GM18861 (cell line): ENCODE data around the gene NR3C2.
A peak's percentile ranks its signal among the peaks of the same experiment; 100 is the strongest.

ENCODE experiments used
- ATAC-seq: cut with Tn5 transposase; IDR thresholded peaks from one replicate; pipeline ENCODE4 v1.9.1; 2021; ENCODE audit not compliant: unreplicated experiment

The NR3C2 gene

DNA sequence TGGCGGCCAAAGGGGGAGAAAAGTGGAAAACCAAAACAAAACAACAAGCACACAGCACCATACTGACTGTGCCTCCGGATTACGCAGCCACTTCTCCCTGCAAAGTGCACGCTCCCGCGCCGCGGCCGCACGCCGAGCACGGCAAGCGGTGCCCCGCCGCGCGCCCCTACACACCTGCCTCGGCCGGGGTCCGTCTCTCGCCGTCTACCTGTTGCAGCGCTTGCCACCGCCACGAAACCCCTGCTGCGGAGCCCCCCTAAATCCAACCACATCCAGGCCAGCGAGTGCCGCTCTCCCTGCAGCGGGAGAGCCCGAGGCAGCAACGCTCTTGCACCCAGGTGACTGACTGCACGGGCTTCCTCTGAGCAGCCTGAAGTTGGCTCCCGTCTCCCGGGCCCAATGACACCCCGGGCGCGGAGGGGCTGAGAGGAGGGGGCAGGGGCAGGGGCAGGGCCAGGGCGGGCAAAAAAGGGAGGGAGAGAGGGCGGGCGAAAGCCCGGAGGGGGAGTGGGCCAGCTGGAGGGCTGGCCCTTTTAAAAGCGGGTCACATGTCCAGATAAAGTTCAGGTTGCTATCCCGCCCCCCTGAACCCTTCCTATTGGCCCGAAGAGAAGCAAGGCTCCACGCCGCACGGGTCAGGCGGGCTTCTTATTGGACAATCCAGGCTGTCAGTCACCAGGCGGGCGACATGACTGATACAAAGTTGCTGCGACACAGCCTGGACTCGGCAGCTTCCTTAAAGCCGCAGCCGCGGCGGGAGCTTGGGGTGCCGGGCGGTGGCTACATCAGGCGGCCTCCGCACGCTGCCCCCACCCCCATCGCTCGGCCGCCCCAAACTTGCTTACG, at the start of gene NR3C2:
NR3C2 (minus strand) TSS at position 429 of the 846 bp plus-strand sequence.
- ATAC-seq, result peak; percentile 98

DNA sequence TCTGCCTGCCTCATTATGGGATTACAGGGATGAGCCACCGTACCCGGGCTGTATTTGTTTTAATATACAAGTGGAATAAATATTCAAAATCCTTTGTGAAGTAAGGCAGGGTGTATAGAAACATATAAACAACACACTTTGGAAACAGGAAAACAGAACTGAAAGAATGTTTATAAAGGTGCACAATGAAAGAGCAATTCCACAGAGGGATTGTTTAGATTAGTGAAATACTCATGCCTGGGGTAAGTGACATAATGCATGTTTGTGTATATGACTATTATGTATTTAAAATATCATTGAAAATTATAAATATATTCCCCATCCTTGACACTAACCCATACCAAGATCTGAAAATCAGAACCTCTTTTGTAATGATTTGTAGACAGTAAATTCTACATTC, 45.0 kb upstream of the NR3C2 start:
- no peak for ATAC-seq

DNA sequence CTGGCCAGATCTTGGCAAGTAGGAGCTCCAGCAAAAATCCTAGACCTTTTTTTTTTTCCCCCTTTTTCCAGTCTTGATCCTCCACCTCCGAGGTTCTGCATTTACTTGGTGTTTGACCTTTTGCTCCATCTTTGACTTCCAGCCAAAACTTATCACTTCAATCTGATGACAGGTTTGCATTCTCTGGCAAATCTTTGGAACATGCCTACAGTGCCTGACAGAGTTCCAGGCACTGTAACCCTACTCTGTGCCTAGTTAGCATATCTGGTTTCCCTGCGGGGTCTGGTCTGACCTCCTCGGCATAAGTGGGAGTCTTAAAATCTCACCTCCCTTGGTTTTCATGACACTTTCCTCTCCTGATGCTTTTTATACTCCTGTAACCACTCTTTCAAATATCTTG, 39.4 kb upstream of the NR3C2 start:
- no peak for ATAC-seq

DNA sequence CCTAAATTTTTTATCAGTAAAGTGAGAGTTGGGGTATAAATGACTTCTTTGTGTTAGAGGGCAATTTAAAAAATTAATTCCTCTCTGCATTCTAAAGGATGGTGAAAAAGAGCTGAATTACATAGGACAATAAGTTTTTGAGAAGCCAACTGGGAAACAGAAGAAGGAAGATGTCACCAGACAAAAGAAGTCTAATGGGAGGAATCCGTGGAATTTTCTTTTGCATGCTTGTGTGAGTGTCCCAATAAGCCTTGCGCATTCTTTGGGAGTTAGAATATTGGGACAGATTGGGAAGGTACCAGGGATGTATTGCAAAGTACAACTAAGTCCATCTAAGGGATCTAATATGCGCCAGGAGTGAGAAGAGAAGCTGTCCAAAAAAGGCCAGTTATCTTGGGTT, 35.1 kb upstream of the NR3C2 start:
- ATAC-seq, result no peak

DNA sequence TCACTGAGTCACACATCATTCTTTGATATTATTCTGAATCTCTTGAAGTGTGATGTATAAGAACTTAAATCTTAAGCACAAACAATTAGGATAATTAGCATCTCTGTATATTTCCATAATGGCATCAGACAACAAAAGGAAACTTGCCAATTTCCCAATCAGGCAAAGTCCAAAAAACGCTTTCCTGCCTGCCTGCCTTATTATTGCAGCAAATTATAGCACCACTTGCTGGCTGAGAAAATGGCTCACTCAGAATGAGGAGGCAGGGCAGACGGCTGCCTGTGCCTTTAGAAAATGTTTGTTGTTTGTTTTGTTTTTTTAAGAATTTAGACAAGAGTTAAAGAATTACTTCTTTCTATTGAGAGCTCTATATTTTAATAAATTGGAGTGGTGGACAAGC, 27.7 kb upstream of the NR3C2 start:
- ATAC-seq, result no peak

DNA sequence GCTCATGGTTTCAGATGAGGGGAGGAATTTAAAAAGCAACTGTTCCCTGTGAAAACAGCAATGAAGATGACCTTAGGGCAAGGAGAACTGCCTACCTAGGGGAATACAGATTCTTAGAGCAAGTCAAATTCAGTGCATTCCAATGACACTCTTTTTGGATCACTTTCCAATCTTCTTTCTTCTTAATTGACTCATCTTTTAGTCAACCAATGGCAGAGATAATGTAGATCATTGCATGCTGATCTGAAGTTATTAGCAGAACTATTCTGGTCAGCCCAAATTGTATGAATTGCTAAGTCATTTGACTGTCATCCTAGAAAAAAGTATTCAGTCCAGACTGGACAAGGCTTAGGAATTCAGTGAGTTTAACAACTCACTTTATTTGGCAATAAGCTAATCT, 12.6 kb upstream of the NR3C2 start:
- no peak for ATAC-seq

DNA sequence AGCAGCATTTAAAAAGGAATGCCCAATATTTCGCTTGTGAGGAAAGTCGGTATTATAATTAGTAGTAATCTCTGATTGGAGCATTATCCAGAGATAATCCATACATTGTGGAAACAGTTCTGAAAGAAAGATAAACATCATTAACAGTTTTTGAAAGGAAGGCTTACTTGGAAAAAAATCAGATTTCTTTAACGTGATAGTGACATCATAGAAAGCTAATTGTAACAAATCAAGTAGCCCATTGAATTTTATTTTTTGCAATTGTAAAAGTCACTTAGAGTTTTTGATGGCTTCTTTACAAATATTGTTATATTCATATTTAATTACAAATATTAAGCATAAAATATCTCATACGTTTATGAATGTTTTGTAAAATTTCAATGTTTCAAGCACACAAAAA, 11.6 kb upstream of the NR3C2 start:
- ATAC-seq, result no peak

DNA sequence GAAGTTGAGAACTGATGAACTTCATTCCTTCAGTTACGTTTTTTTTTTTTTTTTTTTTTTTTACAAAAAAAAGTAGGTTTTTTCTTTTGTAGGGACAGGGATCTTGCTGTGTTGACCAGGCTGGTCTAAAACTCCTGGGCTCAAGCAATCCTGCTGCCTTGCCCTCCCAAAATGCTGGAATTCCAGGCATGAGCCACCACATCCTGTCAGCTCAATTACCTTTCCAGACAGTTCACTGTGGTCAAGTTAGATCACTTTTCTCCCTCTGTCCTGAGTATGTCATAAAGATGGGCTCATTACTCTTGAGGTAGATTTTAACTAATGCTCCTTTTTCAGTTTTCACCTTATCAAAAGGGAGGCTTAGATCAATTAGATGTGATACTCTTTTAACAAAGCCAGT, 10.8 kb upstream of the NR3C2 start:
- ATAC-seq, result no peak

DNA sequence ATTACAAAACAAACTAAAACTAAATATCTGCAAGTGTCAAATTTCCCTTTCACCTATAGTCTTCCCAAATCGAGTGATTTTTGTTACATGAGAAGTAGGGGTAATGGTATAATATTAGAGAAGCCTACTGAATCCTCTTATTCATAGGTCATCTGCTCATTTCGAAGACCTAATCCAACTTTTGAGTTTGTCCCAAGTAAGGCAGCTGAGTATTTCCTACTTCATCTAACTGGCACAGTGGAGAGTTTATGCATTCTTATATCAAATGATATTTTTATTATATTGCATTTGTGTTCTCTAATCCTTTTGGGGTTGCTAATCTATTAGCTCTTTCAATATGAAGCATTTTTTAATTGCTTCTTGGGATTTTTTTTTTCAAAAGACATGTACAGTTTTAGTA, 7.7 kb upstream of the NR3C2 start:
- ATAC-seq, result no peak

DNA sequence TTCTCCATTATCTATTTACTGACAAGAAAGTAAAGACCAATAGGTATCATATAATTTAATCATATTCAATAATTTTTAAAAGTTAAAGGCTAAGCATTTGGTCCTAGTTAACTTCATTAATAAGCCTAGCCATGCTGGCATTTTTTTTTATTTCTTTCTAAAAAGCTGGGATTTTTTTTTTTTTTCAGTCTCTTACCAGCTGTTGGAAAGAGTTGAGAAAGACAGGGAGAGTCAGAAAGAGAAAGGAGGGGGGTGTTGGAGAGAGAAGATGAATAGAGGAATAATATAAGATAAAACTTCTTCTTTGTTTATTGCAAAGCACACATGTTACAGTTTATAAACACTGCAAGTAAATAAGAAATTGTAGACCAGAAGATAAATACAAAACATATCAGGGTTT, 5.9 kb upstream of the NR3C2 start:
- ATAC-seq, result no peak

DNA sequence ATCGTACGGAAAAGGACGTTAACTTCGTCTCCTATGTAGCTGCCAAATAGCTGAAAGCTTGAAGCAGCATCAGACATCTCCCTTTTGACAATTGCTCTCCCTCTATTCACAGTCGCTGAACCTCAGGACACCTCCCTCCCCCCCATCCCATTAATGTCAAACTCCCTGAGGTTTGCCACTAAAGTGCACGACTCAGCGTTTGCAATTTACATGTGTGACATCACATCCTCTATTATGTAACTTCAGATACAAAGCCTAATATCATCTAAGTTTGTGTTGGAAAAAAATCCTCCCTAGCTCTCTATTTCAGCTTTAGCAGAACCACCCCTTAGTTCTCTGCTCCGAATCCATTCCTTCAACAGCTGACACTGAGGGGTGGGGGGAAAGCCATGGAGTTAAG, 5.5 kb upstream of the NR3C2 start:
- no peak for ATAC-seq

DNA sequence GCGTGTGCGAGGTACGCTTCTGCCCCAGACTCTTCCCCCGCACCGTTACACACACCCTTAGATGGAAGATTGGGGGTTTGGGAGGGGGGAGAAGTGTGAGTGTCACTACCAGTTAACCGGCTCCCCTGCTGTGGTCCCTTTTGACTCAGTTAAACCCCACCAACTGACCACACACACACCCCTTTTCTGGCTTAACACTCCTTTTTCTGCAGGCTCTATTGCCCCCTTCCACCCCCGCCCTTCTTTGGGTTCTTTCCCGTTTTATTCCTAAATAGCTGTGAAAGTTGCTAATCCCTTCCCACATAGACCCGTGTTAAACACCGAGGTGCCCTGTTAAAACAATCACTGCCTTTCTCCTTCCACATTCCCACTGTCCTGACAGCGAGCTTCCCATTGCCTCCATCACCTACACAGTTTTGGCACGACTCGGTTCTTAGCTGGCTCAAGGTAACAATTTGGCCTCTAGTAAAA, 3.7 kb upstream of the NR3C2 start:
- ATAC-seq, result no peak

DNA sequence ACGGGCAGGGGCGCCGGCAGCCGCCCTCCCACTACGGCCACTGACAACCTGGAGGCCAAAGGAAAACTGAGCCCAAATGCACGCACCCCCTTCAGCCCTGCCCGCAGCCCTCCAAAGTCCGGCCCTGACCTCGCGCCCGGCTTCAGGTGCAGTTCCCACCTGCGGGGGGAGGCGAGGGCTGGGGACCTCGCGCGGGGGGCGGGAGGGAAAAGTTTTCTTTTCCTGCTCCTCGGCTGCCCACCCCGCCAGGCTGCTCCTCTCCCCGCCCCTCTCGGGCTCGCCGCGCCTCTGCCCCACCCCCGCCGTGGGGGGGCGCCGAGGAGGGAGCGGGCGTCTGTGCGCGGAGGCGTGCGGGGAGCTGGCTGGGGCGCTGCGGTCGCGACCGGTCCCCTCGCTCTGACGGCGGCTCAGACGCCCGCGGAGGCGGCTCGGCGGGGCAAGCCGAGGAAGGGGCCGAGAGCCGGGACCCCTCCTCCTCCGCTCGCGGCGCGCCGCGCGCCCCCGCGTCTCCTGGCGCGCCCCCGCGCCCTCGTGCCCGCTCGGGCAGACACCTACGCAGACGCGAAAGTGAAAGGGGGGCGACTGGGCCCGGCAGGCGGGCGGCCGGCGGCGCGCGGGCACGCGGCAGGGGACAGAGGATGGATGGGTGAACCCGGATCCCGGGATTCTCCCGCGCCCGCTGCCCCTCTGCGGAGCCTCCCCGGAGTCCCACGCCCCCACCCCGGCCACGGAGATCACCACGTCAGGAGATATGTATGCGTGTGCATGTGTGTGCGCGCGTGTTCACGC, 3.1 kb upstream of the NR3C2 start:
- ATAC-seq, result no peak

DNA sequence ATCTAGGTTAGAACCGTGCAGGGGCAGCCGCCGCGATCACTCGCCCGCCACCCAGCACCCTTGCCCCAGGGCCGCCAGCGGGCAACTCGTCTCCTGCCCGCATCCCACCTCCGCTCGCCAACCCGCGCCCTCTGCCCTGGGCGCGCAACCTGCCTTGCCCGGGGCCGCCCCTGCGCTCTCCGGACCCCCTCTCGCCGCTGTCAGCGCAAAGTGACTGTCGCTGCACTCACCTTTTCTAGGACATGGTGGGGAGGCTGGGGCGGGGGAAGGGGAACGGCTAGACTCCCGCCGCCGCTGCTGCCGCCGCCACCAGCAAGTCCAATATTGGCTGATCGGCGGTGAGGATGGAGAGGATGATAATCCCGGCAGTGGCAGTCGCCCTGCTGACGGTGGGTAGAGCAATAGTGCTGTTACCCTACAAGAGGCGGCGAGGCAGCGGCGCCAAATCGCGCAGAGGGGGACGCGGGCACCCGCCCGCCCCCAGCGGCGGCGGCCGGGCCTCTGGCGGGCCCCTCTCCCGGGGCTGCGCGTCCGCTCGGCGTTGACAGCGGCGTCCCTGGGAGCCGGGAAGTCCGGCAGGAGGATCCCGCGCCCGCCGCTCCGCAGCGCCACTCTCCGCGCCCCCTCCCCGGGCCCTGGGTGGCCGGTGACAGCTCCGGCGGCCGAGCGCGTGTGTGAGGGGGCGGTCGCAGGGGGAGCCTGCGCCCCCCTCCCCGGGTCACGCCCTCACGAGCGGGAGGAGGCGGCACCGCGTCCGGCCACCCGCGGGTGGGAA, 2.3 kb upstream of the NR3C2 start:
- no peak for ATAC-seq

DNA sequence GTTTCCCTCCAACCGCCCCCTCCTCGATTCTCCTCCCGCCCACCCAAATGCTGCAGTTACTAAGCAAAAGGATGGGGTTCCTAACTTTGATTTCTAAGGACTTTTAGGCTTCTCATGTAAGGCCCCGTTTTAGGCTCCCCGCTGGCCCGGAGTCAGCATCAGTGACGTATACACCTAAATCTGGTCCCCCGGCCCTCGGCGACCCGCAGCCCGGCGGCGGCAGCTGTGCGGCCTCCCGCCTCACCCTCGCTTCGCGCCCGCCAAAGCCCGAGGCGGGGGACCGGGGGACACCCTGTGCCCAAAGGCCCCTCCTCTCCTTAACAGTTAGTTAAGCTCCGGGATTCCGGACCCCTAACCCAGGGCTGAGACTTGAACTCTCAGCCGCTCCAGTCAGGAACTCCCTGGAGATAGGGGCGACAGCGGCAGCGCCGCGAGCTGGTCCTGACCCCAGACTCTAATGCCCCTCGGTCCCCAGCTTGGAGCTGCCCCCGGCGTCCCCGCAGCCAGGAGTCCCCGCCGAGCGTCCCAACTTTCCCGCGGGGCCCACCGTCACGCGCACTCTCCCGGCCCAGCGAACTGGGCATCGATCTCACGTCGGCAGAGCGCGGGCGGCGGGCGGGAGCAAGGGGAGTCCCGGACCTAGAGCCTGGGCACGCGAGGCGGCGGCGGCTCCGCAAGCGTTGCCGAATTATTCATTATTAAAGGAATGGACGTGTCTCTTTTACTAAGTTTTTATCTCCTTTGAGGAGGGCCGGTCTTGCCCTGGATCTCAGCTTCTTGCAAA, 1.5 kb upstream of the NR3C2 start:
- no peak for ATAC-seq

DNA sequence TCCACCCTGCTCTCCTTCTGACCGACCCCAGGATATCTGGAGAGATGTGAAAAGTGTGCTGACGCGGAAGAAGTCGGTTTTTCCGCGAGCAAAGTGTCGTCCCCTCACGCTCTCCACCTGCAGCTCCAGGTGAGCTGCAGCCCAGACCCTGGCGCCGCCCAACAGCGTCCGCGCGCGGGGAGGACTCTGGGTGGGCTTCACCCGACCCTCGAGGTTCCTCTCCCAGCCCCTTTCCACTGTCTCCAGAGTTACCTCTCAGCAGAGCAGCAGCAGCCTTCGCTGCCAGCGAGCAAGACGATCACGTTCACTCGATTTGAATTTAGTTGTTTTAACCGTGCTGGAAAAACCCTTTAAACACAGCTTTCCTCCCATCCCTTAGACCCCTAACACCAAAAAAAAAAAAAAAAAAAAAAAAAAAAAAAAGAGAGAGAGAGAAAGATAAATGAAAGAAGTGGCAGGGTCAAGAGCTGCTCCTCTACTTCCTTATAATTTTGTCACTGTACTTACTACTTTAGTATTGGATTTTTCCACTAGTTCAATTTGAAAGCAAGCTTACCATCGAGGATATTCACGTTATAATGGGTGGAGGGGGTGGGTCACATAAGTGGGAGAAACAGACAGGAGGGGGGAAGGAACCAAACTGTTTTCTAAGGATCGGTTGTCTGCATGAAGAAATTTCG, 758 bp upstream of the NR3C2 start:
- no peak for ATAC-seq

DNA sequence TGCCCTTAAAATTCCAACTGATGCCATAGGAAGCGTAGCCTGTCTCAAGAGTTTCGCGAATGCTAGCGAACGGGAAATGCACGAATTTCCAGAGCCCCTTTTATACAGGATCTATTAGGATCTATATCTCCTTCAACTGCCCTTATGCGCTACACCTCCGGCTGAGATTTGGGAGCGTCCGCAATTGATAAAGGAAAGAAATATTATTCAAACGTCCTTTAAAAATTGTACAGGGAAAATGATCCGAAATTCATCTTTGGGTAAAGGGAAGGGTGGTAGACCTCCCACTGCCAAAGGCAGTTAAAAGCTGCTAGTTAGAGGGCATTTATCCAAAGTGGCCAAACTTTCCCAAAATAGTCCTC, 609 bp downstream of the NR3C2 start:
- ATAC-seq, result no peak

DNA sequence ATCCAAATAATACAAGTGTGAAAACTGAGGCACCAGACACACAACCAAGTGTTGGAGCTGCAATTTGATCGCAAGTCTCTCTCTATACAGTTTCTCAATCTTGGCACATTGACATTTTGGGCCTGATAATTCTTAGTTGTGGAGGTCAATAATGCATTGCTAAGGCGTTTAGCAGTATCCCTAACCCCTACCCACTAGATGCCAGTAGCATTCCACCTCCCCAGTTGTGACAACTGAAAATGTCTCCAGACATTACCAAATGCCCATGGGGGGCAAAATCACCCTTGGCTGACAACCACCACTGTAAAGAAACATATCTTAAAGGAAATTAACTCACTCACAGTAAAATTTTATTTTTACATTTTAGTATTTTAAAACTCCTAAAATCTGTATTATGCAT, 4.2 kb downstream of the NR3C2 start:
- ATAC-seq, result no peak

DNA sequence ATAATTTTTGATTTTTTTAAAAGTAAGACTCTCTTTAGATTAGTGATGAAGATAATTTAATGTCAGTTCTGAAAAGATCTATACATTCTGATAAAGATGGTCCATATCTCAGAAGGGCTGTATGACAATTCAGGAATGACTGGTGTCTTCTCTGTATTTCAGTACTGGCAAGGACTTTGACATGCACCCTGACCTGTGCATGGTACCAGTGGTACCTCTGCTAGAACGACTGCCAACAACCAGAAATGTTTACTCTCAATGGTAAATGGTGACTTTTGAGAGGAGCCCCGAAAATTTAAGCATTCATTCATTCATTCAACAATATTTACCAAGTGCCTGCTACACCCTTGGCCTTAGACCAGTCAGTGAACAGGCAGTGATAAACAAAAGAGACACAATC, 4.8 kb downstream of the NR3C2 start:
- no peak for ATAC-seq

DNA sequence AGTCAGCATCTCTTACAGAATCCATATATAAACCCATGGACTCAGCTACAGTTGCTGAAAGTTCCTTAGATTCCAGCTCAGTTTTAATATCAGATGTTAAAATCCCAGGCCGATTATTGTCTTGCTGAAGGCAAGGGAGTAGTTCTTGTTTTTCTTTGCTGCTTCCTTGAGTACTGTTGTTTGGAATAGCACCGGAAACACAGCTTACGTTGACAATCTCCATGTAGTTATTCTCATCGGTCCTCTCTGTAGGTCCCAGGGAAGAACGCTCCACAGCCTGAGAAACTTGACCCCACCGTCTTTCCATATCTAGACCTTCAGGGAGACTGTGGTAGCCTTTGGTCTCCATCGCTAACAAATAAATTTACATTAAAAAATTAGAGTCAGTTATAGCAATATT, 5.7 kb downstream of the NR3C2 start:
- no peak for ATAC-seq
